ENCODE data around the gene GLRA2. TPM values are rescaled to one million over a fixed set of nuclear protein-coding genes. Genes with fewer than 3 reads are reported as not detected.
"Not testable (repeated sequence)": the region's sequence is repeated elsewhere in the genome, so short reads cannot be mapped to it uniquely, and the experiment has no call there.

The GLRA2 gene
- total RNA-seq, 1 donor from 2014 or later: not detected

DNA sequence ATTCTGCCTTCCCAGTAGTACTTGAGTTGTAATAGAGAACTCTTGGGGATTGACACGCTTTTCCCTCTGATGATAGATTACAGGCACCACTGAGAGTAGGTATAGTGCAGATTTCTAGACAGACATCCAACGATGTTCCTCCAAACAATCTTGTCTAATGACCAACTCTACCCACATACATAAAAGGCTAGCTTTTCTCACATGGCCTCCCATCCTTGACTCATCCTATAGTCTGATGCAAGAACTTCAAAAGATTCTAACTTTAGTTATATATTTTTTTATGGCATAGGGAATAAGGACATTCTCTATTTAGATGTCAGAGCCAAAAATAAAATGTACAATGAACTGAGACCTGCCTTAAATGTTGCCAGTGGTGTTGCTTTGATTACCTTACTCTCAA is 60.9 kb downstream of the GLRA2 start:
- DNase-seq (ENCODE audit: missing footprints) (no peak), ATAC-seq (no peak)
- intact Hi-C loops (cut with DNase I): no loop called here

DNA sequence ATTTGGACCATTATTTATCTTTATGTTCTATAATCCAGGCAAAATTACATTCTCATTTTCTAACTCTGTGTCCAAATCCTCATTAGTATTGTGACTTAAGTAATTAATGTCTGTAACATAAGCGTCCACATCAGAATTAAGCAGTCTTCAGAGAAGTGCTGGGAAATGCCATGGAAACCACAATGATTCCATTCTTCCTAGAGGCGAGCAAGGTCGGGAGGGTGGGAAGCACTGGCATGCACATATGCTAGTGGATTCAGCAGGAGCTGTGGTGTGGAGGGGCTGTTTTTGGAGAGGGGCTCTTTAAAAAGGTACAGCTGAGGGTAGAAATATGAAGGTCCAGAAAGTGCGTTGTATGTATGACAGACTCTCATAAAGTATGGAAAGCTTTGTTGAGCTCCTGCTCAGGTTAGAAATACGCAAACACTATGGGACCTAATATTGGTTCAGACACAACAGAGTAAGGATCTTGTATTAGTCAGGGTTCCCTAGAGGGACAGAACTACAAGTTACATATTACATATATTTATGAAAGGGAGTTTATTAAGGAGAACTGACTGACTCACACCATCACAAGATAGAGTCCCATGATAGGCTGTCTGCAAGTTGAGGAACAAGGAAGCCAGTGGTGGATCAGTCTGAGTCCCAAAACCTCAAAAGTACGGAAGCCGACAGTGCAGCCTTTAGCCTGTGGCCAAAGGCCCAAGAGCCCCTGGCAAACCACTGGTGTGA is 61.5 kb downstream of the GLRA2 start:
- no peak for ATAC-seq
- intact Hi-C loops (cut with DNase I): no loop called here
- no peak for DNase-seq (ENCODE audit: missing footprints)

DNA sequence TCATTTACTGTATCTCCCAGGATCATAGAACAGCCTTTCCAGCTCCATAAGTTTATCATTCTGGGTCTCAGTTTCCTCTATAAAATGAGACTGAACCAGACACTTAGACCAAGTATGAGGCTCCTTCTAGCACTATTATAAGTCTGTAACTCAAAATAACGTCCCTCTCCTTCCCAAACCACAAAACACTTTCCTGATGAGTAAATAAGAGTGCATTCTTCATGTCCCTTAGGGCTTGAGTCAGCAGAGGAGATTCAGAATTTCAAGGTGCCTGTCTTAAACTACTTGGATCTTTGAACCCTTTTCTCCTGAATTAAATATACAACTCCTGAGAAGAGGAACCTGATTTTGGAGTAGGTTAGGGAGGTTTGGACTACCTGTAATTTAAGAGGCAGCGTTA is 62.6 kb downstream of the GLRA2 start:
- DNase-seq (ENCODE audit: missing footprints) (no peak), ATAC-seq (no peak)
- intact Hi-C loops (cut with DNase I): no loop called here

DNA sequence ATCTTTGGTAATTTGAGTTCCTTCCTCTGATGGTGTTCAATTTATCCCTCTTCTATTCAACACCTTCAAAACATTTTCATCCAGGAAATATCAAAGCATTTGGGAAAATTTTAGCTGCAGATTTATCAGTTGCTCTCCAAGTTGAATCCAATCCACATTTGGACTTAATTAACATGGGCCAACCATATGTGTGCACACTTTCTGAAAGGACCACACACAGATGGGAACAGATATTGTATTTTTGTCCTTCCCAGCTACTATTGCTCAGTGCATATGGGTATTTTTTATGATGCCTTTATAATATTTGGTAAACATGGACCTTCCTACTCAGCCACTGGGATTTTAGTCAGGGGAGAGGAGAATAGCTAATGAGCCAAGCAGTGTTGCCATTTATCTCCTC is 65.2 kb downstream of the GLRA2 start:
- ATAC-seq (no peak), DNase-seq (ENCODE audit: missing footprints) (no peak)
- intact Hi-C loops (cut with DNase I): no loop called here

DNA sequence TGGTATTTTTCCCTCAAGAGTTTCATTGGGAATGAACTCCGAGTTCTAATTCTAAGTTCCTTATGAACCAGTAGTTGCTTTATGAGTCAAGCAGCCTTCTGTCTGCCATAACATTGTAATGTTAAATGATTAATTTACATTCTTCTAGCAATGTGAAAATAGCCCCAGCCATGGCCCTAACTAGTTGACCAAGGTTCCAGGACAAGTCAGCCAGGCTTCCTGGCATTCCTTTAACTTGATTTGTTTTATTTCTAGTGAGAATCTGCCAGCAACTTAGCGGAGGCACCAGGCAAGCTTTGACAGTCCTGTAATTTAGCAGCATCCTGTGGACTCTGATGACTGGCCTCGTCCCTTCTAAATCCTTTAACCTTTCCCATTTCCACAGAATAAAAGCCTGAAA is 69.0 kb downstream of the GLRA2 start:
- no peak for ATAC-seq
- no peak for DNase-seq (ENCODE audit: missing footprints)
- intact Hi-C loops (cut with DNase I): no loop called here

DNA sequence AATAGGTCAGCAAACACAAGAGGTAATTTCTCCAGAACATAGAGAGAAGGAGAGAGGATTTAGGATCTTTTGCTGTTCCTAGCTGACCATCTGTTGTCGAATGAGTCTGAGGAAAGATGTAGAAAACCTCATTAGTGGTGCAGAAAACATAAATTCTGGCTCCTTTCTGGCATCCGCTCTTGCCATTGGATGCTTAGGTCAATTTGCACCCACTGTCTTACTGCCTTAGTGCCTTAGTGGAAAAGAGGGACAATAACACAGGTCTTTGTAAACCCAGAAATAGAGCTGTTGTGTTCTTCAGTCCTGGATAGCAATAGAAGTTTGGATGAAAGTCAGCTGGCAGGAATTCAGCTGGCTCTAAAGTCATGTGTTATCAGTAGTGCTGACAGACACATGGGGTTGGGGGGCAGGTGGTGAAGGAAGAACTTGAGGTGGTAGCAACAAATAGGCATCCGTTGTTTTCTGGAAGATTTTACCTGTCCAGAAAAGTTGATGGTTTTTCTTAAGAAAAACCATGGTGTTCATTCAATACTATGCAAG is 78.2 kb downstream of the GLRA2 start:
- ATAC-seq: no peak
- intact Hi-C loops (cut with DNase I): no loop called here
- DNase-seq (ENCODE audit: missing footprints): no peak

DNA sequence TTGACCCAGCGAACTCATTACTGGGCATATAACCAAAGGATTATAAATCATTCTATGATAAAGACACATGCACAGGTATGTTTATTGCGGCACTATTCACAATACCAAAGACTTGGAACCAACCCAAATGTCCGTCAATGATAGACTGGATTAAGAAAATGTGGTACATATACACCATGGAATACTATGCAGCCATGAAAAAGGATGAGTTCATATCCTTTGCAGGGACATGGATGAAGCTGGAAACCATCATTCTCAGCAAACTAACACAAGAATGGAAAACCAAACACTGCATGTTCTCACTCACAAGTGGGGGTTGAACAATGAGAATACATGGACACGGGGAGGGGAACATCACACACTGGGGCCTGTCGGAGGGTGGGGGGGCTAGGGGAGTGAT is 83.1 kb downstream of the GLRA2 start:
- ATAC-seq; DNase-seq (ENCODE audit: missing footprints); intact Hi-C loops (cut with DNase I): not testable (repeated sequence)

DNA sequence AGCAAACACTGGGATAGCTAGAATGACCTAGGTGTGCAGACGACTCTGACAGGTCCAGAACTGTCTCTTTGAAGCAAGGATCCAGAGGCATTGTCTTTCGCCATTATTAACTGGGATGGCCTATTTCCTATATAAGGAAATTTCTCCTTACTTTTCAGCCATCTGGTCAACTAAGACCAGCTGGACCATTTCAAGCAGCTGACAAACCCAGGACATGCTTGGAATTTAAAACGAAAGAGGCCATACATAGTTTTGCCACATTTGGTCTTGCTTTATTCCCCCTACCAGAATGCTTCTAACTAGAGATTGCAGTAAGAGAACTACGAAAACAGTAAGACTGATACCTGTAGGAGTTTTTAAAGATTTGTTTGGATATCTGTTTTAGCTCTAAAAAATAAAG is 87.0 kb downstream of the GLRA2 start:
- intact Hi-C loops (cut with DNase I): no loop called here
- ATAC-seq (no peak), DNase-seq (ENCODE audit: missing footprints) (no peak)

DNA sequence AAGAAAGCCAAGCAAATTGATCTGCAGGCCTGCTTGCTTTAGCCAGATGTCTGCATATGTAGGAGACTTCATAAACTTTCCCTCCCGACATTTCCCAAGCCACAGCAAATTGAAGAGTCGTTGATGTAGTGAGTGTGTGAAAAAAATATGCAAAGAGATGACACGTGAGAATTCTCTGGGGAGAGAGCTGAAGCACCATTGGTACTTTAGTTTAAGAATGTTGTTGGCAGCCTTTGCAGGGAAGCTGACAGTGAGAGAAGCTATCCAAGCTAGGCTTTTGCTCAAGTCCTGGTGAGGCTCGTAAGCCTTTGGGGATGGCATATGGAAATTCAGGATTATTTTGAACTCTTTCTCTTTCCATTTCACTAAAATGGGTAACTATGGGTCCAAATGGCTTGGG is 87.5 kb downstream of the GLRA2 start:
- ATAC-seq: no peak
- intact Hi-C loops (cut with DNase I): no loop called here

DNA sequence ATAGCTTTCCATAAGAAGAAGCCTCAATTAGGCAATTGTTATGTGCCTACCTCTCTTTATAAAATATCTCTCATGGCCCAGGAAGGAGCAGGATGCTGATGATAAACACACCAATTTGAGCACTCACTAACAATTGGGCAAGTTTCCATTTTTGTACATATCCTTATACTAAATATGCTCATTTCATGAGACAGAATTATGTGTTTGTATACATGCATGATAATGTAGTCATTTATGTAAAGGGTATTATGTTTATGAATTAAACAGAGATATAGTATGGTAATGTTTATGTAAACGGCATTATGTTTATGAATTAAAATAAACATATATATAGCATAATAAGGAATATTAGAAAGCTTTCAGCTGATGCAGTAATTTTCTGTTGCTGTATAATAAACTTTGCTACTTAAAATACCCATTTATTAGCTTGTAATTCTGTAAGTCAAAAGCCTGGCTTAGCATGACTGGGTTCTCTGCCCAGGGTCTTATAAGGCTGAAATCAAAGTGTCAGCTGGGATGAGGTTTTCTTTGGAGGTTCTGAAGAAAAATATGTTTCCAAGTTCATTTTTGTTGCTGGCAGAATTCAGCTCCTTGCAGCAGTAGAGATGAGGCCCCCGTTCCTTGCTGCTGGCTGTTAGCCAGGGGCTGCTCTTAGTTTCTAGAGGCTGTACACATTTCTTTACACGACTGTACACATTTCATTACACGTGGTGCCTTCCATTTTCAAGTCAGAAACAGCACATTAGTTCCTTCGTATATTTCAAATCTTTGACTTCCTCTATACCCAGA is 89.0 kb downstream of the GLRA2 start:
- DNase-seq (ENCODE audit: missing footprints): no peak
- intact Hi-C loops (cut with DNase I): no loop called here

More for the DNA sequence above, 87.5 kb downstream of the GLRA2 start:
- no peak for DNase-seq (ENCODE audit: missing footprints)

DNA sequence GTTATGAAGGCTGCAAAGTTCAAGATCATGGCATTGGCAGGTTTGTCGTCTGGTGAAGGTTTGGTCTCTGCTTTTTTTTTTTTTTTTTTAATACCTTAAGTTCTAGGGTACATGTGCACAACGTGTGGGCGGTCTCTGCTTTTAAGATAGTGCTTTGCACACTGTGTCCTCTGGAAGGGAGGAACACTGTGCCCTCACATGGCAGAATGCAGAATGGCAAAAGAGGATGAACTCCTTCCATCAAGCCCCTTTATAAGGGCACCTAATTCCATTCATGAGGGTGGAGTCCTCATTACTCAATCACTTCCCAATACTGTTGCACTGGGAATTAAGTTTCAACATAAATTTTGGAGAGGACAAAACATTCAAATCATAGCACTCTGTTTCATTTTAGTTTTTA is 101.4 kb downstream of the GLRA2 start:
- intact Hi-C loops (cut with DNase I): no loop called here
- DNase-seq (ENCODE audit: missing footprints): no peak
- ATAC-seq: no peak

More for the DNA sequence above, 89.0 kb downstream of the GLRA2 start:
- no peak for ATAC-seq

DNA sequence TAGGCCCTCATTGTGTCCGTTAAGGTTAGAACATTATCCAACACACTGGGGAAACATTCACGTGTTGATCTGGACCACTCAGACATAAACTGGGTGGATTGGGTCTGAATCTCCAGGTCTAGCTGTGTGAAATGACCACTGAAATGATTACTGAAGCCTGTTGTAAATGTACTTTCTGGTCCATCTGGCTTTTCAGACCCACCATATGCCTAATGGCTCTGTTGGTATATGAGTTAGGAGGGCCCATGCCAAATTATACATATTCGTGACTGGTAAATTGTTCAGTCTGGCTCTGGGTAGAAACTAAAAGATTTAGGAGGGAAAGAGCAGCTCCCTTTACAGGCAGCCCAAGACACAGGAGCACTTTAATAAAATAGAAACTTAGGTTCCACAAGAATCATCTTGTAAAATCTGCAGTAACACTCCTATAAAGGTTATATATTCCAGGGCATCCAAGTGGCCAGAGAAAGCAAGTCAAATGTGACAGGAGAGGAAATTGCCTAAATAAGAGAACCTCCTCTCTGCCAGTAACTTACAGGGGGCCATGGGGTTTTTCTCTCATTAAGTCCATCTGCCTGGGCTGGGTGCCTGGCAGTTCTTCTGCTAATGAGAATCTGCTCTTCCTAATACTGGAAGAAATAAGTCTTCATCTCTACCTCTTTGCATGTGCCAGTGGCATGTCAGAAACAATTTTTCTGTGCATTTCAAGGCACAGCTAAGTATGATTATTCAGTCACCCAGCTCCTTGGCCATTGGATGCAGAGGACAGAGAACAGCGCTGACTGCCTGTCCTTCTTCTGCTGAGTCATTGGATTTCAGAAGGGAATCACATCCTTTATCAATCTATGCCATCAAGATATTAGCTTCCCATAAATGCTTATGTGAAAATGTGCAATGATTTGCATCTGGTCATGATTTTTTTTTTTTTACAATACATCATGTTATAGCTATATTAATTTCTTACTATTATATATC is 112.6 kb downstream of the GLRA2 start:
- ATAC-seq (no peak), DNase-seq (ENCODE audit: missing footprints) (no peak)
- intact Hi-C loops (cut with DNase I): no loop called here

DNA sequence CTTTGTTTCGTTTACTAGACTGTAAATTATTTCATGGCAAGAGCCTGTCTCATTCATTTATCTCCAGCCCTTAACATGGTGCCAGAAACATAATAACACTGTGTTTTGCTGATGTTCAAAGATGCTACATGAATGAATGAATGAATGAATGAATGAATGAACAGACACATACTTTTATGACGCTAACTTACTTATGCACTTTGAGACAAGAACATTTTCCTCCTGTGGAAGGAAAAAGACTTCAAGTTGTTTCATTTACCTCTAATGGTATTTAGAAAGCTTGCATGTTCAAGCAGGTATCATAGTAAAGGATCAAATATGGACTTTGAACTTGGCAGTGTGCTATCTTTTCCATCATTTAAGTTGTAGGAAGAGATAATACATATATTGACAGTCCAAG is 131.6 kb downstream of the GLRA2 start:
- ATAC-seq (no peak), DNase-seq (ENCODE audit: missing footprints) (no peak)
- intact Hi-C loops (cut with DNase I): no loop called here

DNA sequence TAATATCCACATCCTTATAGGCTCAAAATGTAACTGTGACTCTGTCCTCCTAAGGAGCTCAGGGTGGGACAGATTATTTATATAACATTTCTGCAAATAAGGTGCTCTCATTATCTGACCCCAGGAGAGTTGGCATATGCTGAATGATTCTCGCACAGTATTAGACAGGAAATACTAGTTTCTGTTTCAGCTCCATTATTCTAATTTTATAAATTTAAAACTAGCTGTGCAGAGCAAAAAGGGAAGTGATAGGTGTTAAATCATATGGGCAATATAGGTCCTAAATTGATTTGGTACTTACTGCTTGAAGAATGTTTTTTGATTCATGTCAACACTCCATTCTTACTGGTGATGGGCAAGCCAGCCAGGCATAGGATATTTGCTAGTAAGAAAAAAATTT is 141.5 kb downstream of the GLRA2 start:
- no peak for ATAC-seq
- no peak for DNase-seq (ENCODE audit: missing footprints)
- intact Hi-C loops (cut with DNase I): no loop called here

DNA sequence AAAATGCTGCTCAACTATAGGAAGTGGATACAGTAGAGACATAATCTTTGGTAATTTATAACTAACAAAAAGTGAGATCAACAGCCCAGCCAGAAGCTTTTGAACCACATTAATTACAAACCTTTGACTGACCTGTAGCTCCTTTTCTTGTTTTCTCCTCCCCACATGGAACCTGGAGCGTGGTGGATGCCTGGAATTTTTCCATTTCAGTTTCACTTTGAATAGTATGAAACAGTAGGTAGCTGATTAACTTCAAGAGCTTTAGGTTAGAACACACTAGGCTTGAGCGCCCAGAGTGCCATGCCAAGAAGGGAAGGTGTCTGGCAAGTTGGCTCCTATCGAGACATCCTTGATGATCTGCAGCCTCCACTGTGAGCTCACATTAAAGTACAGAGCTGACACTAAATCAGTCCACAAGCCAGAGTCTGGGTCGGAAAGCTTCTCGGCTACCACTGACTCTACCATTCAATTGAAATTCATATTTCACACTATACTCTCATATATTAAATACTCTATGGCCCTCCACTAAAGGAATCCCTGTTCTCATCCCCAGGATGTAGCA is 143.4 kb downstream of the GLRA2 start:
- intact Hi-C loops (cut with DNase I): no loop called here
- DNase-seq (ENCODE audit: missing footprints) (no peak), ATAC-seq (no peak)

DNA sequence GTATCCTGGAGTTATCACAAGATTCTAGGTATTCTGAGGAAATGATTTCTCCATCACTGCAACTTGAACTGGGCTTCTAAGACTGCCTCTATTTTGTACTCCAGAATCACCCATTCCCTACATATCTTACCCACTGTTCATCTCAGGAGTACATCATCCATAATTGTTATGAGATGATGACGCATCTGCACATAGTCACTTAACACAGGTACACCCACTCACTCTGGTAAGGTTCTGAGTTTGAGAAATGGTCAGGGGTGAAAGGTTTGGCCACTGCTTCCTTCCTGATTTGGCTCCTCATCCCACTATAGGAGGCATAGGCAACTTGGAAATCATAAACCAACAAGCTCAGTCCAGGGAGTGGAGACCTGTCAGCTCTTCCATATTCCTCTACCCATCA is 143.9 kb downstream of the GLRA2 start:
- ATAC-seq: no peak
- intact Hi-C loops (cut with DNase I): no loop called here

DNA sequence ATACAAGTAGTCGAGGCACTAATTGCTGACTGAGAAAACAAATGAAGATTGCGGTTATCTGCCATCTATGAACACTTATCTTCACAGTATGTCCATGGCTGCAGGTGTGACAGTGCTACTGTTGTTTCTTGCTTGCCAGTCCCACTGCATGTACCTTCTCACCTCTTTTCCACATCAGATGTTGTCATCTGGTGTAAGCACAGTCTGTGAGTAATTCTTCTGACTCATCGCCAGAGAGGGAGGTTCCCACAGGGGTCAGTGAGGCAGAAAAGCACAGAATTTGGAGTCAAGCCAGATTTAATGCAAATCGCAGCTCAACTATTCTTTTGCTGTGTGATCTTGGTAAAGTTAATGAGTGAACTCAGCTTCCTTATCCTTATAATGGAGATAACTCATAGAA is 144.4 kb downstream of the GLRA2 start:
- no peak for DNase-seq (ENCODE audit: missing footprints)
- intact Hi-C loops (cut with DNase I): no loop called here
- ATAC-seq: no peak

More for the DNA sequence above, 143.9 kb downstream of the GLRA2 start:
- DNase-seq (ENCODE audit: missing footprints): no peak

DNA sequence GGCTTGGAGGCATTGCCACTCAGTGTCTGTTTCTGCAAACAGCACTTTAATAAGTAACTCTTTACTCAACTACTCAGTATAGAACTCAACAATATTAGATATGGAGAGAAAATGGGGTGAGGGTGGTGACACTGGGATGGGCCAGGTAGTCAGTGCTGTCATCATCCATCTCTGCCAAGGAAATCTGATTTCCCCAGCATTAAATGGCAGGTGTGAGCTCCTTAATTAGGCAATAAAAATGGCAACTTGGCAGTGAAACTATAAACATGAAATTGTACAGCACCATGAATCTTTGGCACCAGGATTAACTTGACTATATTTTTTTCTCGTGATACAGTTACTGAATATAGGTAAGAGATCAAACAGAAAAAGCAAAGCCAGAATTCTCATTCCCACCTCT is 146.2 kb downstream of the GLRA2 start:
- DNase-seq (ENCODE audit: missing footprints) (no peak), ATAC-seq (no peak)
- intact Hi-C loops (cut with DNase I): no loop called here

DNA sequence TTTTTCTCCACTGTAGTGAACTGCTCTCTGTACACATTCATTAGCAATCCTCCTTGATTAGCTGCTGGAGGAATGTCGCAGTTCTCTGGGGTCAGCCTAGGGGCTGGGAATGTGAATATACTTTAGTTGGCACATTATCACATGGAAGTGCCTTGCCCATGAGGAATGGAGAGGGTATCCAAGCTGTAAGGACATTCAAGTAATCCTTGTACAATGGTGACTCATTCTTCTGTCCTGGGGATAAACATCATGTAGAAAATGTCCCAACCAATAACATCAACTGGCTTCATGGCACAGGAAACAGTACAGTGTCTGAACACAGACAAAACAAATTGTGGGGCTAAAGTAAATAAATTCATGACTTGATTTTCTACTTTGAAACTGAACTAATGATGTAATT is 147.1 kb downstream of the GLRA2 start:
- intact Hi-C loops (cut with DNase I): no loop called here
- no peak for ATAC-seq
- DNase-seq (ENCODE audit: missing footprints): no peak

Measured in Right ventricle myocardium inferior (tissue), 1 donor.